ENCODE results near the gene PAX2.

Gene PAX2

GRCh38 chr10:100811261-100811660, 65.9 kb downstream of the PAX2 start:
- DNase-seq (ENCODE audit: low read depth), result no peak
- TF ChIP-seq, protein P1, sequence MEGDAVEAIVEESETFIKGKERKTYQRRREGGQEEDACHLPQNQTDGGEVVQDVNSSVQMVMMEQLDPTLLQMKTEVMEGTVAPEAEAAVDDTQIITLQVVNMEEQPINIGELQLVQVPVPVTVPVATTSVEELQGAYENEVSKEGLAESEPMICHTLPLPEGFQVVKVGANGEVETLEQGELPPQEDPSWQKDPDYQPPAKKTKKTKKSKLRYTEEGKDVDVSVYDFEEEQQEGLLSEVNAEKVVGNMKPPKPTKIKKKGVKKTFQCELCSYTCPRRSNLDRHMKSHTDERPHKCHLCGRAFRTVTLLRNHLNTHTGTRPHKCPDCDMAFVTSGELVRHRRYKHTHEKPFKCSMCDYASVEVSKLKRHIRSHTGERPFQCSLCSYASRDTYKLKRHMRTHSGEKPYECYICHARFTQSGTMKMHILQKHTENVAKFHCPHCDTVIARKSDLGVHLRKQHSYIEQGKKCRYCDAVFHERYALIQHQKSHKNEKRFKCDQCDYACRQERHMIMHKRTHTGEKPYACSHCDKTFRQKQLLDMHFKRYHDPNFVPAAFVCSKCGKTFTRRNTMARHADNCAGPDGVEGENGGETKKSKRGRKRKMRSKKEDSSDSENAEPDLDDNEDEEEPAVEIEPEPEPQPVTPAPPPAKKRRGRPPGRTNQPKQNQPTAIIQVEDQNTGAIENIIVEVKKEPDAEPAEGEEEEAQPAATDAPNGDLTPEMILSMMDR (conservative IDR thresholded peaks at IDR 0.05; ENCODE audit: low read depth, low read length), result no peak
- H3K4me3 ChIP-seq (ENCODE audit: low read length), result no peak overlapping the region

- DNase-seq (ENCODE audit: low read depth), result no peak
- TF ChIP-seq, protein P1 (conservative IDR thresholded peaks at IDR 0.05; ENCODE audit: low read depth, low read length), result no peak
- H3K4me3 ChIP-seq (ENCODE audit: low read length), result no peak overlapping the region
These were observed 66.7 kb downstream of the PAX2 start for GRCh38 chr10:100811752-100812750.

DNA sequence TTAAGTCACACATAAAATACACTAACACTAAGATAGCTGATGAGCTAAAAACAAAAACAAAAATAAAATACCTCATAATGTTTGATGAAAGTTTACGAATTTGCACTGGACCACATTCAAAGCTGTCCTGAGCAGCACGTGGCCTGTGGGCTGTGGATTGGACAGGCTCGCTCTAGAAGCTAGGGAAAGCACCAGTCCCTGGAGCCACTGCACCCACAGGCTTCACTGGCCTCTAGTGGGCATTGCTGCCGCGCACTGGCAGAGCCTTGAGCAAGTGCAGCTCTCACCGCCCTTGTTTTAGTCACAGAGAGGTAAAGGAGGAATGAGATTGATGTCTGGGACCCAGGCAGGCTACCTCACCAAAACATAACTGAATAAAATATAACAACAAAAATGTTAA, 67.6 kb downstream of the PAX2 start:
- no peak for DNase-seq (ENCODE audit: low read depth)
- no peak overlapping the region for H3K4me3 ChIP-seq (ENCODE audit: low read length)
- TF ChIP-seq, protein P1 (conservative IDR thresholded peaks at IDR 0.05; ENCODE audit: low read depth, low read length), result peak; percentile 25

GRCh38 chr10:100814751-100815474, 69.5 kb downstream of the PAX2 start:
- TF ChIP-seq, protein P1 (conservative IDR thresholded peaks at IDR 0.05; ENCODE audit: low read depth, low read length), result no peak
- H3K4me3 ChIP-seq (ENCODE audit: low read length), result no peak overlapping the region
- no peak for DNase-seq (ENCODE audit: low read depth)

DNA sequence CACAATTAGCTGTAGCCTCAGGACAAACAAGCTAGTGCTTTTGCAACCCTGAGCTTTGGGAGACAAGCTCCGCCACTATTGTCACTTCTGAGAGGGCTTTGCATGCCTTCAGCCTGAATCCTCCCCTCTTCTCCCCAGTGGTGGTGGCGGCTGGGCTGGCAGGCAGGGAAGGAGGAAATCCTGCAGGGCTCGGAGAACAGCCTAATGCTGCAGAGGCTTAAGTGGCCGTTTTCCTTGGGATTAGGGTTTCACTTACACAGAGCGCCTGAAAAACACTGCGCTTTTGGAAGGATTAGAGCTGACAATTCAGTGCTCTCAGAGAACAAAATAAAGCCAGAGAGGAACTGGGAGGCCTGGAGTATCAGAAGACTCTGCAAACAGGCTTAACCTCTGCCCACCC, 71.3 kb downstream of the PAX2 start:
- DNase-seq (ENCODE audit: low read depth), result peak; percentile 4
- no peak overlapping the region for H3K4me3 ChIP-seq (ENCODE audit: low read length)
- TF ChIP-seq, protein P1 (conservative IDR thresholded peaks at IDR 0.05; ENCODE audit: low read depth, low read length), result no peak

- TF ChIP-seq, protein P1 (conservative IDR thresholded peaks at IDR 0.05; ENCODE audit: low read depth, low read length), result peak; percentile 34
- DNase-seq (ENCODE audit: low read depth), result no peak
- no peak overlapping the region for H3K4me3 ChIP-seq (ENCODE audit: low read length)
These were observed 72.0 kb downstream of the PAX2 start for GRCh38 chr10:100817268-100817839.

All from retinal pigment epithelial cell (primary cell).